ENCODE results near the gene CLIC4. TPM values are rescaled to one million over a fixed set of nuclear protein-coding genes. Genes with fewer than 3 reads are reported as not detected.

The CLIC4 gene
- total RNA-seq, 3 donors from 2014 or later, result 33.0 to 176 (median 52.4) TPM

DNA sequence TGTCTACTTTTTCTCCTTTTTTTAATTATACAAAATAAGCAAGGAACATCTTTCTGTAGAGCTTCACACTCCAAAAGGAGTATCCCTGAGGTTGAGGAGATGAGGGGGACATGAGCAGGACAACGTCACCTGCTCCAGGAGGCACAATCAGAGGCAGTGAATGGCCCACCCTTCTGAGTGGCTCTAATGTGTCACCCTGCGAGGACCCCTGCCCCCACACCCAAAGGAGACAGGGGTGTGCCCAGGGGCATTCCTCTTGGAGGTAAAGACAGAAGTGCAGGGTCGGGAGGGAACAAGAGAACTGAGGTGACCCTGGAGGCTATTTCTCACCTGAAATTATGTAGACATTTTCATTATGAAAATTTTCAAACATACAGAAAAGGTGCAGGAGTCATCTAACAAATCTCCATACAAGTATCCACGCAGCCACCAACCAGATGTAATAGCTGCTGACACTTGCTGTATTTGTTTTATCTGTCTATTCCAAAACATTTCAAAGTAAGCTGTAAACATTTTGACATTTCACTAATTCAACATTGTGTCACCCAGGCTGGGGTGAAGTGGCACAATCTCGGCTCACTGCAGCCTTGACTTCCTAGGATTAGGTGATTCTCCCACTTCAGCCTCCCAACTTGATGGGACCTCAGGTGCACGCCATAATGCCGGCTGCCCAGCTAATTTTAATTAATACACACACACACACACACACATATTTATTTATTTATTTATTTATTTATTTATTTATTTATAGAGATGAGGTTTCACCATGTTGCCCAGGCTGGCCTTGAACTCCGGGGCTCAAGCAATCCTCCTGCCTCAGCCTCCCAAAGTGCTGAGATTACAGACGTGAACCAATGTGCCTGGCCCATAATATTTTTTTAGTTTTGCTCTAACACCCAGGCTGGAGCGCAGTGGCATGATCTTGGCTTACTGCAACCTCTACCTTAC is 114.1 kb downstream of the CLIC4 start:
- intact Hi-C loops (cut with DNase I, micrococcal nuclease), result no loop called here
- Histone ChIP-seq H3K4me1 (ENCODE audit: low read depth) (peaks cover 18% of the 10 kb centered on the region), H3K36me3 (ENCODE audit: low read depth) (no peaks in the 10 kb centered on the region), H3K9me3 (no peaks in the 10 kb centered on the region), H3K4me3 (no peak overlapping the region)
- ATAC-seq (no peak), DNase-seq (no peak)
- TF ChIP-seq, protein P1, sequence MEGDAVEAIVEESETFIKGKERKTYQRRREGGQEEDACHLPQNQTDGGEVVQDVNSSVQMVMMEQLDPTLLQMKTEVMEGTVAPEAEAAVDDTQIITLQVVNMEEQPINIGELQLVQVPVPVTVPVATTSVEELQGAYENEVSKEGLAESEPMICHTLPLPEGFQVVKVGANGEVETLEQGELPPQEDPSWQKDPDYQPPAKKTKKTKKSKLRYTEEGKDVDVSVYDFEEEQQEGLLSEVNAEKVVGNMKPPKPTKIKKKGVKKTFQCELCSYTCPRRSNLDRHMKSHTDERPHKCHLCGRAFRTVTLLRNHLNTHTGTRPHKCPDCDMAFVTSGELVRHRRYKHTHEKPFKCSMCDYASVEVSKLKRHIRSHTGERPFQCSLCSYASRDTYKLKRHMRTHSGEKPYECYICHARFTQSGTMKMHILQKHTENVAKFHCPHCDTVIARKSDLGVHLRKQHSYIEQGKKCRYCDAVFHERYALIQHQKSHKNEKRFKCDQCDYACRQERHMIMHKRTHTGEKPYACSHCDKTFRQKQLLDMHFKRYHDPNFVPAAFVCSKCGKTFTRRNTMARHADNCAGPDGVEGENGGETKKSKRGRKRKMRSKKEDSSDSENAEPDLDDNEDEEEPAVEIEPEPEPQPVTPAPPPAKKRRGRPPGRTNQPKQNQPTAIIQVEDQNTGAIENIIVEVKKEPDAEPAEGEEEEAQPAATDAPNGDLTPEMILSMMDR (IDR thresholded peaks at IDR 0.05), result no peak

DNA sequence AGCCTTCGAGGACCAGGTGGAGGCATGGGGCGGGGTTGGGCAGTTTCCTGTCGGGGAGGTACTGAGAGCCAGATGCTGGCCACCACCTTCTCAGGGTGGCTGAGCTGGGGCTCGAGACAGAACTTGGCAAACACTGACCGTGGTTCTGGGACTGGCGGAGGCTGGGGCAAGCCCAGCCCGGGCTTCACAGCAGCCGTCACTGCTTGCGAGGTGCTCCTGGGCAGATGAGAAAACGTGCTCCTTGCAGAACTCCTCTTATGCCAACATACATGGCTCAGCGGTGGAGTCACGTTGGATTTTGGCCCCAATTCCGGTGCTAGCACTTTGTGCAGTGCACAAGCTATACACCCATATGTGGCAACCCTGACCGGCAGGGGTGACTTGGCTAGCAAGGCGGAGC is 115.6 kb downstream of the CLIC4 start:
- intact Hi-C loops (cut with DNase I, micrococcal nuclease), result no loop called here
- no peak overlapping the region for H3K4me3 ChIP-seq
- H3K36me3 ChIP-seq (ENCODE audit: low read depth), result no peaks in the 10 kb centered on the region
- TF ChIP-seq, protein P1 (IDR thresholded peaks at IDR 0.05), result no peak
- H3K9me3 ChIP-seq, result no peaks in the 10 kb centered on the region
- peak; percentile 32 for ATAC-seq
- peaks cover 19% of the 10 kb centered on the region for H3K4me1 ChIP-seq (ENCODE audit: low read depth)
- DNase-seq, result no peak

DNA sequence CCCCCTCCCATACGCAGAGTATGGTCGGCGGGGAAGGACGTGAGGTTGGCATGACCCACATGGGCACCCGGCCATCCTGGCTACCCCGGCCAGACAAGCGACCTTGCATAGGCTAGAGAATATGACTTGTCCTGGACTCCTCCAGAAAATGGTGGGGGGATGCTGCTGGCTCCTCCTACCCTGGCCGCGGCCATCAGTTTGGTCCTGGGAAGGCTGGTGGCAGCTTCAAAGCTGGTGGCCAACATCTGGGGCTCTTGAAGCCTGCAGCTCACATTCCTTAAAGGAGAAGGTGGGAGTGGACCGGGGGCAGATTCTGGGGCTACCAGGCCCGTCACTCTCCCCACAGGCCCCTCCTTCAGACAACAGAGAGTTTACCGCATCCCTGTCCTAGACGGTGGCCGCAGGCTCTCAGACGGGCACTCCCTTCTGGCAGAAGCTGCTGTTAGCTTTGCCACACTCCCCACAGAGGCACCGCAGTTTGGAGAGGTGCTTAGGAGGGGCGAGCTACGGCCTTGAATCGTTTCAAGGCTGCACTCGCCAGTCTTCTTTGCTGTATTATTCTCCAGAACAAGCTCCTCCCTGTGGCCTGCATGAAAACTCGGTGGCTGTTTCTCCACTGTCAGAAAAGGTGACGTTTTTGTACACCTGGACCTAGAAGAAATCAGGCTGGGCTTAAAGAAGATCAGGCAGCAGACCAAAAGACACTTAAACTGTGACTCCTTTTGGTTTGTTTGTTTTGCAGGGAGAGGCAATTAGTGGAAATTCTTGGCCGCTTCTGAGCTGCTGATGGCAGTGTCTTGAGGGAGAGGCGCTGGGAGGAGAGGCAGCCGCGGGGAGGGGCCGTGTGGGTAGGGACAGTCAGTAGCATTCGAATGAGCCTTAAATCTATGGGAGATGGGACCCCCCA is 116.8 kb downstream of the CLIC4 start:
- peaks cover 19% of the 10 kb centered on the region for H3K4me1 ChIP-seq (ENCODE audit: low read depth)

DNA sequence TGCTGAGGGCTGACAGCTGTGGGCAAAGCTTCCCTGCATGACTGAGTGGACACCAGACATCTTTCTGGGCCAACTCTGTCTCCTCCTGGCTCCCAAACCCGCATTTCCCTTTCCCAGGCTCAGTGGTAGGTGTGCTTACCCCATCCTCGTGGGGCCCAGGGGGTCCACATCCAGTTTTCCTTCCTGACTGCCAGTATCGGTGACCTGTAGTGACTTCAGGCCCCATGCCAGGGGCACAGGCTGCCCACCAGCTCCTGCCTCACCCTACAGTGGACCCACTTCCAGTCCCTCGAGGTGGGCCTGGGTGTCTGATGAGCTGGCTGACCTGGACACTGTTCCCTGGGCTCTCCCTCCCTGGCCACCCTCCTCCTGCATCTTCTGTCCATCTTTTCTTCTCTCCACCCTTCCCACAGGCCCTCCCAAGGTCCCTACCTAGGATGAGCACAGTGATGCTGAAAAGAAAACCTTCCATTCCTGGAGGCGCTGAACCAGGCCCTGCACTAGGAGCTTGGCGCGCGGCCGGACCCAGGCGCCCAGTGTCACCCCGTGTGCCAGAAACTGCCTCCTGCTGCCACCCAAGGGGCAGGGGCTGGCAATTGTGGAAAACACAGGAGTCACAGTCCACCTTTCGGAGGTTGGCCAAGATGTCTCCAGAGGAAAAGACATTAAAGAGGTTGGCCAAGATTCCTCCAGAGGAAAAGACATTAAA is 117.7 kb downstream of the CLIC4 start:
- no peaks in the 10 kb centered on the region for H3K9me3 ChIP-seq
- H3K4me3 ChIP-seq, result no peak overlapping the region
- TF ChIP-seq, protein P1 (IDR thresholded peaks at IDR 0.05), result no peak
- no peaks in the 10 kb centered on the region for H3K36me3 ChIP-seq (ENCODE audit: low read depth)
- ATAC-seq (no peak), DNase-seq (no peak)
- intact Hi-C loops (cut with DNase I, micrococcal nuclease), result no loop called here
- H3K4me1 ChIP-seq (ENCODE audit: low read depth), result peaks cover 19% of the 10 kb centered on the region

More for the DNA sequence above, 116.8 kb downstream of the CLIC4 start:
- intact Hi-C loops (cut with DNase I, micrococcal nuclease), result no loop called here
- peak; percentile 63 for ATAC-seq
- TF ChIP-seq, protein P1 (IDR thresholded peaks at IDR 0.05), result no peak
- Histone ChIP-seq H3K4me3 (no peak overlapping the region), H3K9me3 (no peaks in the 10 kb centered on the region), H3K36me3 (ENCODE audit: low read depth) (no peaks in the 10 kb centered on the region)
- peak in 2 of 3 donors; percentile 63 to 69 for DNase-seq

DNA sequence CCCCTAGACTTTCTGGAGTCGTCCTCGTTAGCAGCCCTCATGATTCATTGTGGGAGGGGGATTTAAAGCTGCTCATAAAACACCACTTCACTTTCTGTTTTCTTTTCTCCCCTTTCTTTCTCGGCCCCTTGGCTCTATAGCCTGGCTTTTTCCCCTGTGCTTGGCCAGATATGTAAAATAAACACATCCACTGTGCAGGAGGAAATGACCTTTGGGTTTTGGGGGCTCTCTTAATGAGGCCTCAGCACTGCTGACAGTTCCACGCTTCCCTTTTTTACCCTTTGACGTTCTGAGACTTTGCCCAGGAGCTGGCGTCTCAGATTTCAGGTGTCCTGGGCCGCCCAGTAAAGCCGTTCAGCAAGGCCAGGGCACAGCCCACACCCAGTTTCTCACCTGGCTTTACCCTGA is 119.1 kb downstream of the CLIC4 start:
- intact Hi-C loops (cut with DNase I, micrococcal nuclease), result no loop called here

More for the DNA sequence above, 119.1 kb downstream of the CLIC4 start:
- DNase-seq, result peak in 2 of 3 donors; percentile 60 to 69
- peak; percentile 74 for ATAC-seq
- H3K9me3 ChIP-seq, result no peaks in the 10 kb centered on the region
- TF ChIP-seq, protein P1 (IDR thresholded peaks at IDR 0.05), result no peak
- peaks cover 20% of the 10 kb centered on the region for H3K4me1 ChIP-seq (ENCODE audit: low read depth)
- no peak overlapping the region for H3K4me3 ChIP-seq
- H3K36me3 ChIP-seq (ENCODE audit: low read depth), result no peaks in the 10 kb centered on the region
